Measurements from ENCODE around the gene ABCA6.

DNA sequence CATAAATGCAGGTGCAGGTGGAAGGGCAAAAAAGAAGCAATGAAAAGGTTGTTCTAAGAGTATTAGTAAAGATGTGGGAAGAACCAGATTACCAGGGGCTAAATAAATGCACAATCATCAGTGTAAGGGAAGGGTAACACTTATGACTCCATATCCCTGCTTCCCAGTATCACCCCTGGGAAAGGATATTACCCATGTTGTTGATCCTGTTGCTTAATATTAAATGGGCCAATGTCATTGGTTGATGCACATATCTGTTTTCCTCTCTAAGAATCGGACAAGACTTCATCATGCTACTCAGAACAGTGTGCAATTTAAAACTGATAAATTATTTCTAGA is 34.7 kb upstream of the ABCA6 start:
- TF ChIP-seq ZNF274 (IDR thresholded peaks at IDR 0.05; ENCODE audit: low read depth, low read length) (no peak), YY1 (IDR thresholded peaks at IDR 0.05; ENCODE audit: insufficient read depth, insufficient read length) (no peak), SUZ12 (IDR thresholded peaks at IDR 0.05; ENCODE audit: extremely low read depth, insufficient read depth, insufficient read length) (no peak)
